Ovary (tissue), 3 donors: Measurements from ENCODE around the gene GALR1.

ENCODE experiments used
- CTCF ChIP-seq, 3 donors: fragments of 450-650 bp in 2 of 3; fragments of 200-600 bp in 1 of 3; IDR thresholded peaks; one replicate each; pipeline versions ENCODE4 v1.5.1 to v1.8.0; 2016 to 2022; ENCODE audit warnings: antibody characterized with exemption in 3 of 3, mild to moderate bottlenecking in 1 of 3
- EP300 ChIP-seq: sonication (generic); formaldehyde crosslinking; IDR thresholded peaks from one replicate; pipeline ENCODE4 v1.6.1; 2017; ENCODE audit warnings: antibody characterized with exemption
- POLR2A ChIP-seq: fragments of 450-650 bp; IDR thresholded peaks from one replicate; pipeline ENCODE4 v1.6.1; 2017; ENCODE audit warnings: antibody characterized with exemption, mild to moderate bottlenecking, moderate library complexity
- donor health status: DM: no; HTN: no; CAD: no.

GRCh38 chr18:77268456-77268855, 18.8 kb downstream of the GALR1 start:
- no peak for TF ChIP-seq CTCF (IDR thresholded peaks at IDR 0.05)
- TF ChIP-seq POLR2A = no peak
- TF ChIP-seq EP300 = no peak
